Measurements from ENCODE around the gene LRRC74A.
A peak's percentile ranks its signal among the peaks of the same experiment; 100 is the strongest.

The LRRC74A gene

DNA sequence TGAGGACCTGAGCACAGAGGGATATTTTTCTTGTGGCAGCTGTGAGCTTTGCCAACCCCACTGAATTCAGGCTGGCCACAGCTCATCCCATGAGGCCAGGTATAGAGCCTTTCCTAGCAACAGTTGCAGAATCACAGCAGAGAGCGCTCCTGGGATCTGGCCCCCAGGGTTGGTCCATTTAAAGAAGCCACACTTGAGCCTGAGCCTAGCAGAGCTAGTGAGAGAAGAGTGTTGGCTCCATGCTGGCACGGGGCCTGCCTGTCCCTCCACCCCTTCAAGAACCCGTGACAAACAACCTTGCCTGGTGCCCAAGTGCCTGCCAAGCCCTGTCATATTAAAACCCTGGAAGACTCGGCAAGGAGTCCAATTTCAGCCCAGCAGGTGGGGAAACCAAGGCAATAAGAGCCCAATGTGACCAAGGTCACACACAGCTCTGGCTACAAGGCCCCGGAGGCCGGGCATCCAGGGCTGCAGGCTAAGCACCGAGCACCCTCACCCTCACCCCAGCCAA is 91.6 kb downstream of the LRRC74A start:
- Histone ChIP-seq H3K9ac (ENCODE audit: low read depth in 1 of 2, low read length in 2 of 2) (peak overlapping the region in 1 of 2 donors; percentile 41), H3K9me3 (ENCODE audit: control insufficient read depth in 2 of 2, low read length in 2 of 2) (no peaks in the 10 kb centered on the region), H3K27me3 (ENCODE audit: control insufficient read depth in 2 of 2, insufficient read depth in 2 of 2, low read length in 2 of 2) (no peaks in the 10 kb centered on the region), H3K36me3 (ENCODE audit: control insufficient read depth in 2 of 2, insufficient read depth in 2 of 2, low read length in 2 of 2) (no peaks in the 10 kb centered on the region), H3K4me1 (ENCODE audit: control insufficient read depth in 2 of 2, insufficient read depth in 2 of 2, low read length in 2 of 2) (peaks cover 32 to 40% of the 10 kb centered on the region in 2 donors), H3K4me3 (ENCODE audit: low read length in 2 of 2) (no peak overlapping the region), H3K27ac (ENCODE audit: low read depth in 2 of 2, low read length in 2 of 2) (peak overlapping the region; percentile 77 to 87)

DNA sequence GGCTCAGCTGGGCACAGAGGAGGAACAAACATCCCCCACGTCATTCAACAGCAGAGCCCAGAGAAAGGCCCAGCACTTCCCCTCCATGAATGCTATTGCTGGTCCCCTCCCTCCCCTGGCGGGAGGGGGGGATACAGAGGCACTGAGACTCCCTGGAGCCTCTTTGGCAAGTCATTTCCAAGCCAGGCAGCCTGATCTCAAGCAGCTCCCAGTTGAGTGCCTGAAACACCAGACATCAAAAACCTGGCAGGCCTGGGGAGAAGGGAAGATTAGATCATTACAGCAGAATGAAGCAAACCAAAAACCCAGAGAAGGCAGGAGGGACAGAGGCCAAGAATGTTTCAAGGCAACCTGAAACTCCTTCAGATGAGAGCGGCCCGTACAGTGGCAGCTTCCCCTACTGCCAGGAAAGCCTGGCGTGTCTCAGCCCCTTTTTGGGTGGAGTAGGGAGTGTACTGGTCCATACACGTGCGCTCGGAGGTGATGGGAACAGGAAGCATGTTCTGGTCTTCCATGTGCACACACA is 92.1 kb downstream of the LRRC74A start:
- Histone ChIP-seq H3K4me3 (ENCODE audit: low read length in 2 of 2) (no peak overlapping the region), H3K27ac (ENCODE audit: low read depth in 2 of 2, low read length in 2 of 2) (peak overlapping the region; percentile 77 to 87), H3K4me1 (ENCODE audit: control insufficient read depth in 2 of 2, insufficient read depth in 2 of 2, low read length in 2 of 2) (peaks cover 30 to 40% of the 10 kb centered on the region in 2 donors)

DNA sequence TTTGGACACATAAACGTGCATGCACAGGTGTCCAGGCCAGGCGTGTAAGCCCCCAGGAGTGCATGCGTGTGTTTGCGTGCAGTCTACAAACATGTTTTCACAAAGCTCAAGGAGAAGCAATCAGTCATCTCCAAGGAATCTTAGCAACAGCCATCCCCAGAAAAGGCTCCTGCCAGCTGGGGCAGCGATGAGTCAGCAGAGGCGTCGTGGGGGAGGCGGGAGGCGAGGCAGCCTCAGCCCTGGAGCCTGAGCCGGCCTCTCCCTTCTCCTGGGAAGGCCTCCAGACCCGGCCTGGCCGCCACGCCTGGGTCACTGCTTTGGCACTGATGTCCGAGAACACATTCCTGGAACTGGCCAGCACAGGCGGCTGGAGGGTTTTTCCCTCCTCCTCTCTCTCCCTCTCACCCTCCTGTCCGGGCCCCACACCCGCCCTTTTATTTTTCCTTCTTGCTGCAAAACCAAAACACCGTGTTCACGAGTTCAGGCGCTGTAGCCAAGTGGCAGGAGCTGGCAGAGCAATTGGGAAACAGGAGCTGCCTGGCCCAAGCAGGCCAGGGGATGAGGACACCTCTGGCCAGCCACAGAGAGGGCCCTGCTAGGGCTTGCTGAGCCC is 92.7 kb downstream of the LRRC74A start:
- Histone ChIP-seq H3K36me3 (ENCODE audit: control insufficient read depth in 2 of 2, insufficient read depth in 2 of 2, low read length in 2 of 2) (no peaks in the 10 kb centered on the region), H3K4me3 (ENCODE audit: low read length in 2 of 2) (peak overlapping the region in 1 of 2 donors; percentile 20), H3K9ac (ENCODE audit: low read depth in 1 of 2, low read length in 2 of 2) (peak overlapping the region; percentile 28 to 47), H3K27me3 (ENCODE audit: control insufficient read depth in 2 of 2, insufficient read depth in 2 of 2, low read length in 2 of 2) (no peaks in the 10 kb centered on the region), H3K4me1 (ENCODE audit: control insufficient read depth in 2 of 2, insufficient read depth in 2 of 2, low read length in 2 of 2) (peaks cover 27 to 35% of the 10 kb centered on the region in 2 donors), H3K9me3 (ENCODE audit: control insufficient read depth in 2 of 2, low read length in 2 of 2) (no peaks in the 10 kb centered on the region), H3K27ac (ENCODE audit: low read depth in 2 of 2, low read length in 2 of 2) (peak overlapping the region; percentile 77 to 87)

More for the DNA sequence above, 92.1 kb downstream of the LRRC74A start:
- H3K27me3 ChIP-seq (ENCODE audit: control insufficient read depth in 2 of 2, insufficient read depth in 2 of 2, low read length in 2 of 2) = no peaks in the 10 kb centered on the region
- peak overlapping the region in 1 of 2 donors; percentile 41 for H3K9ac ChIP-seq (ENCODE audit: low read depth in 1 of 2, low read length in 2 of 2)
- no peaks in the 10 kb centered on the region for H3K36me3 ChIP-seq (ENCODE audit: control insufficient read depth in 2 of 2, insufficient read depth in 2 of 2, low read length in 2 of 2)
- no peaks in the 10 kb centered on the region for H3K9me3 ChIP-seq (ENCODE audit: control insufficient read depth in 2 of 2, low read length in 2 of 2)
